GM12892 (cell line): ENCODE results near the gene GNL3.

Experiments used
- POLR2AphosphoS5 ChIP-seq: IDR thresholded peaks from 2 replicates; pipeline ENCODE4 v1.6.1; 2011; ENCODE audit warnings: low read depth, low read length, control low read depth
- TAF1 ChIP-seq: IDR thresholded peaks from 2 replicates; pipeline ENCODE4 v1.6.1; 2011; ENCODE audit warnings: low read depth, mild to moderate bottlenecking, control low read depth, low read length, borderline replicate concordance

GRCh38 chr3:52650439-52650838, 35.4 kb upstream of the GNL3 start:
- TF ChIP-seq TAF1 = no peak
- no peak for TF ChIP-seq POLR2AphosphoS5
